Measurements from ENCODE around the gene GSTM2. TPM values are rescaled to one million over a fixed set of nuclear protein-coding genes. Genes with fewer than 3 reads are reported as not detected.

The GSTM2 gene
- total RNA-seq, 1 donor from 2014 or later, result 35.7 TPM

- H3K9me3 ChIP-seq, result no peaks in the 10 kb centered on the region
- intact Hi-C loops (cut with DNase I), result no loop called here
- H3K4me3 ChIP-seq, result peak overlapping the region; percentile 85
- peak overlapping the region; percentile 87 for H3K27ac ChIP-seq
- DNase-seq (peak; percentile 97), ATAC-seq (peak; percentile 86 to 87)
- no peaks in the 10 kb centered on the region for H3K36me3 ChIP-seq
- peaks cover 68% of the 10 kb centered on the region for H3K4me1 ChIP-seq
- TF ChIP-seq CTCF (IDR thresholded peaks at IDR 0.05), result no peak
- no peaks in the 10 kb centered on the region for H3K27me3 ChIP-seq (ENCODE audit: low read depth)
Measured at GRCh38 chr1:109620841-109621286, 47.0 kb upstream of the GSTM2 start.

- ATAC-seq (no peak), DNase-seq (no peak)
- Histone ChIP-seq H3K9me3 (no peaks in the 10 kb centered on the region), H3K36me3 (peaks cover 6% of the 10 kb centered on the region), H3K4me1 (peaks cover 61% of the 10 kb centered on the region), H3K4me3 (peak overlapping the region; percentile 85), H3K27ac (peak overlapping the region; percentile 87), H3K27me3 (ENCODE audit: low read depth) (no peaks in the 10 kb centered on the region)
- intact Hi-C loops (cut with DNase I), result no loop called here
- TF ChIP-seq CTCF (IDR thresholded peaks at IDR 0.05), result no peak
Measured at GRCh38 chr1:109621379-109622136, 46.3 kb upstream of the GSTM2 start.

GRCh38 chr1:109622137-109622892 lies 45.5 kb upstream of the GSTM2 start:
- Histone ChIP-seq H3K4me3 (peak overlapping the region; percentile 85), H3K27ac (no peak overlapping the region), H3K9me3 (no peaks in the 10 kb centered on the region), H3K4me1 (peaks cover 59% of the 10 kb centered on the region), H3K27me3 (ENCODE audit: low read depth) (no peaks in the 10 kb centered on the region), H3K36me3 (peaks cover 13% of the 10 kb centered on the region)
- ATAC-seq (no peak), DNase-seq (no peak)
- no peak for TF ChIP-seq CTCF (IDR thresholded peaks at IDR 0.05)
- intact Hi-C loops (cut with DNase I), result no loop called here

- Histone ChIP-seq H3K4me1 (peaks cover 54% of the 10 kb centered on the region), H3K9me3 (no peaks in the 10 kb centered on the region), H3K36me3 (peaks cover 19% of the 10 kb centered on the region), H3K4me3 (no peak overlapping the region), H3K27me3 (ENCODE audit: low read depth) (no peaks in the 10 kb centered on the region), H3K27ac (no peak overlapping the region)
- intact Hi-C loops (cut with DNase I), result no loop called here
- ATAC-seq (no peak), DNase-seq (no peak)
- TF ChIP-seq CTCF (IDR thresholded peaks at IDR 0.05), result no peak
Measured at GRCh38 chr1:109622895-109623294, 45.0 kb upstream of the GSTM2 start.

- ATAC-seq, result no peak
- intact Hi-C loops (cut with DNase I), result no loop called here
- H3K27ac ChIP-seq, result peak overlapping the region; percentile 6
- no peaks in the 10 kb centered on the region for H3K9me3 ChIP-seq
- H3K27me3 ChIP-seq (ENCODE audit: low read depth), result no peaks in the 10 kb centered on the region
- DNase-seq, result no peak
- peaks cover 54% of the 10 kb centered on the region for H3K4me1 ChIP-seq
- H3K4me3 ChIP-seq, result peak overlapping the region; percentile 6
- no peak for TF ChIP-seq CTCF (IDR thresholded peaks at IDR 0.05)
- H3K36me3 ChIP-seq, result peaks cover 27% of the 10 kb centered on the region
Measured at GRCh38 chr1:109623601-109624161, 44.2 kb upstream of the GSTM2 start.

All from lower lobe of right lung (tissue), 2 donors.